ENCODE measurements around the gene ENO1.
"Not testable (repeated sequence)": the region's sequence is repeated elsewhere in the genome, so short reads cannot be mapped to it uniquely, and the experiment has no call there.

The ENO1 gene

GRCh38 chr1:8896775-8897174, 18.3 kb upstream of the ENO1 start:
- not testable (repeated sequence) for DNase-seq (ENCODE audit: low spot score)

DNA sequence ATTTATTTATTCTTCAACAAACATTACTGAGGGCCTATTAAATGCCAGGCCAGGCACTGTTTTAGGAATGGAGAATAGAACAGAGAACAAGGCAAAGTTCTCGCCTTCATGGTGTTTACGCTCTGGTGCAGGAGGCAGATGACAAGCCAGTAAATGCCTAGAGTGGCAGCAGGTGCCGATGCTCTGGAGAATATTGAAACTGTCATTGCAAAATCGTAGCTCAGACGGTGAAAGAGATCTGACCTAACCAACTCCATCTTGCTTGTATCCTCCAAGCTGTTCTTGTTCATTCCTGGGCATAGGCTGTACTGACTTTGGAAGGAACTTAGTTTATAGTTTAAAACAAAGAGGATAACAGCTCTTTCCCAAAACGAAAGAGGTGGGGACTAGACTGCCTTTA, 13.5 kb upstream of the ENO1 start:
- DNase-seq (ENCODE audit: low spot score): no peak

GRCh38 chr1:8891401-8891800, 12.9 kb upstream of the ENO1 start:
- no peak for DNase-seq (ENCODE audit: low spot score)

- DNase-seq (ENCODE audit: low spot score): no peak
These were observed 11.7 kb upstream of the ENO1 start for GRCh38 chr1:8889925-8890785.

DNA sequence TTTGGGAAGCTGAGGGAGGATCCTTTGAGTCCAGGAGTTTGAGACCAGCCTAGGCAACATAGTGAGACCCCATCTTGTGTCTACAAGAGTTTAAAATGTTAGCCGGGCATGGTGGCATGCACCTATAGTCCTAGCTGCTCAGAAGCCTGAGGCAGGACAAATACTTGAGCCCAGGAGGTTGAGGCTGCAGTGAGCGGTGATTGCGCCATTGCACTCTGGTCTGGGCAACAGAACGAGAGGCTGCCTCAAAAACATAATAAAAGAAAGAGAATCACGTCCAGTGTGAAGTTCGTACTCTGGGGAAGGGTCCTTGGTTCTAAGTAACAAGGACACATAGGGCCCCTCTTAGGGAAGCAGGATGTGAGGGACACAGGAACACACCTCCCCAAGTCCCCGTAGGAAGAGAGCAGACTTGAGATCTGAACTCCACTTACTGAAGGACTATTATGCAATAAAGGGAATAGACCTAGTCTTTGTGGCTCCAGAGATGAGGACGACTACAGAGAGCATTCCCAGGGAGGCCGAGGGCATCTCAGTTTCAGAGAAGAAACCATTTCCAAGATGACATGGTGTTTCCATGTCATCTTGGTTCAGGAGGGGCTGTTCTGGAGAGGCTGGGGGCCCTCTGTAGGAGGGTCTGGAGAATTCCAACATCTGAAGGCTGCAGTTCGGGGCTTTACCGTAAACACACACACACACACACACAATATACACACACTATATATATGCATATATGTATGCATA, 10.8 kb upstream of the ENO1 start:
- DNase-seq (ENCODE audit: low spot score): no peak

GRCh38 chr1:8886589-8886988, 8.1 kb upstream of the ENO1 start:
- DNase-seq (ENCODE audit: low spot score): no peak

DNA sequence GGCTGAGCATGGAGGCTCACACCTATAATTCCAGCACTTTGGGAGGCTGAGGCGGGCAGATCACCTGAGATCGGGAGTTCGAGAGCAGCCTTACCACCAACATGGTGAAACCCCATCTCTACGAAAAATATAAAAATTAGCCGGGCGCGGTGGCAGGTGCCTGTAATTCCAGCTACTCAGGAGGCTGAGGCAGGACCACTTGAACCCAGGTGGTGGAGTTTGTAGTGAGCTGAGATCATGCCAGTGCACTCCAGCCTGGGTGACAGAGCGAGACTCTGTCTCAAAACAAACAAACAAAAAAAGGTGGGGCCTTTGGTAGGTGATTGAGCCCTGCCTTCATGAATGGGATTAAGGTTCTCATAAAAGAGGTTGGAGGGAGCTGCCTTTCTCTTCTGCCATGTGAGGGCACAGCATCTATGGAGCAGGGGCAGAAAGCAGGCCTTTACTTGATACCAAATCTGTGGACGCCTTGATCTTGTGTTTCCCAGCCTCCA, 7.6 kb upstream of the ENO1 start:
- DNase-seq (ENCODE audit: low spot score): not testable (repeated sequence)

DNA sequence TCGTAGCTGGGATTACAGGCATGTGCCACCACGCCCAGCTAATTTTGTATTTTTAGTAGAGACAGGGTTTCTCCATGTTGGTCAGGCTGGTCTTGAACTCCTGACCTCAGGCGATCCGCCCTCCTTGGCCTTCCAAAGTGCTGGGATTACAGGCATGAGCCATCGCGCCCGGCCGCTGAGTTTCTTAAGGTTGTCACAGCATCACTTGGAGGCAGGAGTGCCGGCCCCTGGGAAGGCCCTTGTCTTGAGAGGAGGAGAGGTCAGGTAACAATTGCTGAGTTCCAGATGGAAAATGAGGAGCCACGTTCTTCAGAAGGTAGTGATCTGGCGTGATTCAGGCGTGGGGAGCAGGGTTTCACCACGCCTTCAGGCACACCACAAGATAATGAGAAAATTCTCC, 5.6 kb upstream of the ENO1 start:
- DNase-seq (ENCODE audit: low spot score): not testable (repeated sequence)

DNA sequence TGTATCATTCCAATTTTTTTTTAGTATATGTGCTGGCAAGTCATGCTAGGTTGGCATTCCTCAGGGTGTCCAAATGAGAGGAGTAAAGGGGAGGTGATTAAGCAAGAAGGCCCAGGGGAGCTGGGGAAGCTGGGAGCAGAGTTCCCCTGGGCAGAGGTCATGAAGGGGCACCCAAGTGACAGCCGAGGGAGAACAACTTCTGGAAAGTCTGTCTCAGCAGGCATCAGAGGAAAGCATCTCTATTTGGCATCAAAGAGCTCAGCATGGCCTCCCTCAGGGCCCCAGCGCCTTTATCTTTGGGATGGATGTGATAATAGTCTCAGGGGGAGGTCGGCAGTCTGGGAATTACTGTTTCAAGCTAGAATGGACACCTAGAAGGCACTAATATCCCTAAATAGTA, 5.0 kb upstream of the ENO1 start:
- no peak for DNase-seq (ENCODE audit: low spot score)

DNA sequence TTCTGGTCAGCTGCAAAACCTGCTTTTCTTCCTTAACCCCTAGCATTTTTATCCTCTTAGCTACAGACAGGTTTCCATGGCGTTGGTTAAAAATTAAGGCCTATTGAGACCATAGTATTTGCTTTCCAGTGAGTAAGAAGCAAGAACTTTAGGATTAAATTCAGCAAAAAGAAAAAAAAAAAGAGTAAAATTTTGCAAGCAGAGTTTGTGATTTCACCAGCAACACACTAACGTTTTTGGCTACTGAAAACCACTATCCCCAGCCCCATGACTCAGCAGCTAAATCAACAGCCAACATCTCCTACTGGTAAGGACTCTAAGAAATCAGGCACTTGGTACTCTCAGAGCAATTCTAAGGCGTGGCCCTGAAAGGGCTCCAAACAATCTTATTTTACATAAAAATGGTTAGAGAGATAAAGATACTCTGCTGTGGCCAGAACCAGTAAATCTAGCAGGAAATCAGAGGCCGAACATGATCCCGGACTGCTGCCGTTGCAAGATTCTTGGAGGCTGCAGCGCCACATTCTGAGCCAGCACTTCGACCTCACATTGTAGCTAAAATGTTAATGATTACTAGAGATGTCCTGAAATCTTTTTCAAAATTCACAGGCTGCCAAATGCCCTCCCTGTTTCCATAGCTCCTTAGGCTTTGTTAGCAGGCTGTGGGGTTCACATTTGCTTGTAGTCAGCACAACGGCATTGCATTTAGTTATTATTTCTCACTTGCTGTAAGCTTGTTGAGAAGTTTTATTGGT, 1.6 kb upstream of the ENO1 start:
- peak; percentile 66 for DNase-seq (ENCODE audit: low spot score)

DNA sequence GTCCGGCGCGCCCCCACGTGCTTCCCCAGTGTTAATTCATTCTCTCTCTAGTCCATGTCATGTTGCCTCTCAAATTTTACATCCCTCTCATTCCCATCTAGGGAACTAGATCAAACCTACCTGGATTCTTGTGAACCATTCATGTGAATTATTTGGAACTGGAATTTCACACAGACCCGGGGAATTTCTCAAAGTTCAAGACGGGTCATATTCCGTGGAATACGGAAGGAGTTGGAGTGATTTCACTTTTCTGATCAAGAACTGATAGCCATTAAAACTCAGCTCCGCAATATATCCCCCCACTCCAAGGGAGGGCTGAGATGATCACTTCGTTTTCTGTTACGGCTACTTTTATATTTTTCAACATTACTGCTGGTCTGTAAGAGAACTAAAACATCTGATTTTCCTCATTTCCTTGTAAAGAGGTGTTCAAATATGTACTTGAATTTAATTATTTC, 1.0 kb upstream of the ENO1 start:
- no peak for DNase-seq (ENCODE audit: low spot score)

DNA sequence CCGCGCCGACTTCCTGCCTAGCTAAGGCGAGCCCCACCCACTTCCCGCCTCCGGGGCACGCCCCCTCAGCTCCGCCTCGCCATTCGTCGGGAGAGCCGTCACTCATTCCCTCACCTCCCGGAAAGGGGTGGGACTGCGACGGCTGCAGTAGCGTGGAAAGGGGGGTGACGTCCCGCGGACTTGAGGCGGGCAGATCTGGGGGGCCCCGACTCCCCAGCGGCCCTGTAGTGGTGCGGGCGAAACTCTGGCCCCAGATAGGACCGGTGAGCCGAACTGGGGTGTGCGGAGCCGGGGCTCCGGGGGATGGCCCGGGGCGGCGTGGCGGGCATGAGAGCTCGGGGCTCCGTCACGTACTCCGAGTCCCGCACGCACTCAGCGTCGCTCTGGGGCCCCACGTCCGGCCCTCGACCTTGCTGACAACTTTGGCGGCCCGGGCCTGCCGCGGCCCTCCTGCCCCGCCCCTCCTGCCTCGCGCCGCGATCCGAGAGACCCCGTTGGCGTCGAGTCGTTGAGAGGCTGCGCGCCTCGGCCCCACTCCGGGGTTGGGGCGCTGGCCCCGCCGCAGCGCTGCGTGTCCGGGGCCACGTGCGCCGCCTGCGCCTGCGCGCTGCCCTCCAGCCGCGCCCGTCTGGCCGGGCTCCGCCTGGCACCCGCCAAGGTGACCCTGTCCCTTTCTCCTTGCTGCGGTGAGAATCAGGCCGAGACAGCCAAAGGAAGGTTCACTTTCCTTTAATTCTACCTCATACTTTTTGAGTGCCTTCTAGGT, 395 bp upstream of the ENO1 start:
- DNase-seq (ENCODE audit: low spot score): peak; percentile 97

DNA sequence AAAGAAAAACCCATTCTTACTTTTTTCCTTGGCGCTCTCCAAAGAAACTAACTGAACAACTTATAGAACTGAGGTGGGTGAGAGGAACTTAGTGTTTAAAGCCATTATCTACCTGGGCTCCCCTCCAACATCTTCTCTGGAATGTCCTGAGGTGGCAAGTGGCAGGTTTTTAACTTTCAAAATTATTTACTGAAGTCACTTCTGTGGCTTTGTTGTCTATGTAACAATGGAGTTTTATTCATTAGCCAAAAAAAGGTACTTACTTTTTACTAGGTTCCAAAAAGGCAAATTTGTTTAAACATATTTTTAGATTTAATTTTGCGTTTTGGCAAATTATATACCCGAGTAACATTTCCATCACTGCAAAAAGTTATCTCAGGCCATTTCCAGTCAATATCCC, 2.4 kb downstream of the ENO1 start:
- DNase-seq (ENCODE audit: low spot score): no peak

DNA sequence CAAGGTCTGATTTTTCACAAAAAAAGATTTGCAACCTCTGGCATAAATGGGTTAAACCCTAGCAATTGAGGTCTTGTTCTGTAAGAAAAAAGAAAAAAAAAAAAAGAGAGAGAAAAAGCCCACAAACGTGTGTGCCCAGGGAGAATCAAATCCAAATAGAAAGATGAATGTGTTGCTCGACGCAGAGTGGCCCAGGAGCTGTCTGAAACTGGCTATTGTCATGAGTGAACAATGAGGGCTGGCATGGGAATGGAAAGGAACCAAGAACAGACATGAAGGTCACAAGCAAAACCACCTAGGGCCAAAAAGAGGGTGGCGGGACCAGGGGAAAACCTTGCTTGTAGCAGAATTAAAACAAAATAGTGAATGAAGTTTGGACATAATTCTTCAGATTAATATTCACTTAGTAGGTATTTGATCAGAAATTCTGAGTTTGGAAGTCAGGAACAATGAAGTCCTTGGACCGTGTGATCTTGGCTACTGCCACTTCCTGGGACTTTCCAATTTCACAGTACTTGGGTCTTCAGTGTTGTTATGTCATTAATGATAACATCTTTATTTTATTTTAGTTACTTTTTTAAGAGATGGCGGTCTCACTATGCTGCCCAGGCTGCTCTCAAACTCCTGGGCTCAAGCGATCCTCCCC, 3.1 kb downstream of the ENO1 start:
- no peak for DNase-seq (ENCODE audit: low spot score)

DNA sequence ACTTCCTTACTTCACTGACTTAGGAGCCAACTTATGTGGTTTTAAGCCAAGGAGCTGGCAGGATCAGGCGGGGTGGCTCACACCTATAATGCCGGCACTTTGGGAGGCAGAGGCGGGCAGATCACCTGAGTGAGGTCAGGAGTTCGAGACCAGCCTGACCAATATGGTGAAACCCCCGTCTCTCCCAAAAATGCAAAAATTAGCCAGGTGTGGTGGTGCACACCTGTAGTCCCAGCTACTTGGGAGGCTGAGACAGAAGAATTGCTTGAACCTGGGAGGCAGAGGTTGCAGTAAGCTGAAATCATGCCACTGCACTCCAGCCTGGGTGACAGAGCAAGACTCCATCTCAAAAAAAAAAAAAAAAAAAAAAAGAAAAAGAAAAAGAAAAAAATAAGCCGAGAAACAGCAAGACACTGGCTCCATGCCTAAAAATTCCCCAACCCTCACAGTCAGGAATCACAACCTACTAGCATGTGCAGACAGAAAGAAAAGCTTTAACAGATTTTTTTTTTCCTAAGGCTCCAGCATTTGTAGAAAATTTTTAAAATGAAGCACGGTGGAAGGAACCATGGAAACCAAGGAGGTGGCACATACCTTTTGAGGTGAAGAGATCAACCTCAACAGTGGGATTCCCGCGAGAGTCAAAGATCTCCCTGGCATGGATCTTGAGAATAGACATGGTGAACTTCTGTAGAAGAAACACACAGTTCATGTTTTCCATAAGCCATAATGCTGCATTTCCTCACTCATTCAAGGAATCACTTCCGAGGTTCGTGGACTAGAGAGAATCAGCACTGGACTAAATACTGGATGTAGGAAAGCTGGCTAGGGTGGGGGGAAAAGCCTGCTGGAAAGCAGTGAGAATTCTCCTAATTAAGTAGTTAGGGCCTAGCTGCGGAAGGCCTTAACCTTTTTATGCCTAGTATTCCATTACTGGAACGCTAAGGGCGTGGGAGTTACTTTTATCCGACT, 4.0 kb downstream of the ENO1 start:
- DNase-seq (ENCODE audit: low spot score): no peak

- DNase-seq (ENCODE audit: low spot score): peak; percentile 82
These were observed 4.8 kb downstream of the ENO1 start for GRCh38 chr1:8873506-8874229.

DNA sequence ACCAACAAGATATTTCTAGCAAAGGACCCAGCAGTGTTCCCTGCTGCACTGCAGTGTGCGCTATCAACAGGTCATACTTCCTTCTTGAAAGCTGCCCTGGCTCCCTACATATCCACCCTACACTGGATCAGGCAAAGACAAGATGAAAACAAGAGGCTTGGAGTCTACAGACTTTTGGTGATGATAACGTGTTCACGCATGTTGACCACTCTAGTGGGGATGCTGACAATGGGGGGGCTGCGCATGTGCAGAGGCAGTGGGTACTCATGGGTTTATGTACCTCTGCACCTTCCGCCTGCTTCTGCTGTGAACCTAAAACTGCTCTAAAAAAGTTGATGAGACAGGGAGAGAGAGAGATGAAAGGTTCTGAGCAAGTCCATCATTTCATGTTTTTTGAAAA, 5.5 kb downstream of the ENO1 start:
- DNase-seq (ENCODE audit: low spot score): no peak

- DNase-seq (ENCODE audit: low spot score): no peak
These were observed 6.5 kb downstream of the ENO1 start for GRCh38 chr1:8871965-8872399.

GRCh38 chr1:8871539-8871935, 6.9 kb downstream of the ENO1 start:
- DNase-seq (ENCODE audit: low spot score): peak; percentile 65
